GM12878 (cell line): ENCODE data around the gene DAPK2.

Experiments used
- CREB1 ChIP-seq: IDR thresholded peaks from 2 replicates; pipeline ENCODE4 v1.6.1; 2012; ENCODE audit warnings: low read depth, mild to moderate bottlenecking, inconsistent platforms
- MYB ChIP-seq: fragments of 150-350 bp; IDR thresholded peaks from 2 replicates; pipeline ENCODE4 v1.6.1; 2014; ENCODE audit warnings: mild to moderate bottlenecking, low read depth, low read length, borderline replicate concordance
- TF ChIP-seq, protein P1 (sequence below): IDR thresholded peaks from 2 replicates; pipeline ENCODE4 v1.6.1; 2011; ENCODE audit warnings: low read depth, low read length, improper control_type of control experiment, borderline replicate concordance

DNA sequence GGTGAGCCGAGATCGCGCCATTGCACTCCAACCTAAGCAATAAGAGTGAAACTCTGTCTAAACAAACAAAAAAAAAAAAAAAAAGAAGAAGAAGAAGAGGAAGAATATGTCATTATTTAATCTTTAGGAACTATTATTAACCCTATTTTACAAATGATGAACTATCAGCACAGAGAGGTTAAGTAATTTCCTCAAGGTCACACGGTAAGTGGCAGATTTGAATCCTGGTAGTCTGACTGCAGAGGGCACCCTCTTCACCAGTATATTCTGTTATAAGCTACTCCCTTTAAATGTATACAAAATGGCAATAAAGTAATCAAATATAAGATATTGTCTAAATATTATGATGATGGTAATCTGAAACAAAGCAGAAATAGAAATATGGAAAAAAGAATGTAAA, 135.1 kb downstream of the DAPK2 start:
- TF ChIP-seq, protein P1, sequence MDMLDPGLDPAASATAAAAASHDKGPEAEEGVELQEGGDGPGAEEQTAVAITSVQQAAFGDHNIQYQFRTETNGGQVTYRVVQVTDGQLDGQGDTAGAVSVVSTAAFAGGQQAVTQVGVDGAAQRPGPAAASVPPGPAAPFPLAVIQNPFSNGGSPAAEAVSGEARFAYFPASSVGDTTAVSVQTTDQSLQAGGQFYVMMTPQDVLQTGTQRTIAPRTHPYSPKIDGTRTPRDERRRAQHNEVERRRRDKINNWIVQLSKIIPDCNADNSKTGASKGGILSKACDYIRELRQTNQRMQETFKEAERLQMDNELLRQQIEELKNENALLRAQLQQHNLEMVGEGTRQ: no peak
- TF ChIP-seq CREB1 (no peak), MYB (no peak)
